HG03066 (cell line): ENCODE results near the gene PSMB11.
A peak's percentile ranks its signal among the peaks of the same experiment; 100 is the strongest.

Experiments
- ATAC-seq: cut with Tn5 transposase; IDR thresholded peaks from one replicate; pipeline ENCODE4 v1.9.1; 2021; ENCODE audit warnings: low read depth; ENCODE audit not compliant: unreplicated experiment

PSMB11 gene

DNA sequence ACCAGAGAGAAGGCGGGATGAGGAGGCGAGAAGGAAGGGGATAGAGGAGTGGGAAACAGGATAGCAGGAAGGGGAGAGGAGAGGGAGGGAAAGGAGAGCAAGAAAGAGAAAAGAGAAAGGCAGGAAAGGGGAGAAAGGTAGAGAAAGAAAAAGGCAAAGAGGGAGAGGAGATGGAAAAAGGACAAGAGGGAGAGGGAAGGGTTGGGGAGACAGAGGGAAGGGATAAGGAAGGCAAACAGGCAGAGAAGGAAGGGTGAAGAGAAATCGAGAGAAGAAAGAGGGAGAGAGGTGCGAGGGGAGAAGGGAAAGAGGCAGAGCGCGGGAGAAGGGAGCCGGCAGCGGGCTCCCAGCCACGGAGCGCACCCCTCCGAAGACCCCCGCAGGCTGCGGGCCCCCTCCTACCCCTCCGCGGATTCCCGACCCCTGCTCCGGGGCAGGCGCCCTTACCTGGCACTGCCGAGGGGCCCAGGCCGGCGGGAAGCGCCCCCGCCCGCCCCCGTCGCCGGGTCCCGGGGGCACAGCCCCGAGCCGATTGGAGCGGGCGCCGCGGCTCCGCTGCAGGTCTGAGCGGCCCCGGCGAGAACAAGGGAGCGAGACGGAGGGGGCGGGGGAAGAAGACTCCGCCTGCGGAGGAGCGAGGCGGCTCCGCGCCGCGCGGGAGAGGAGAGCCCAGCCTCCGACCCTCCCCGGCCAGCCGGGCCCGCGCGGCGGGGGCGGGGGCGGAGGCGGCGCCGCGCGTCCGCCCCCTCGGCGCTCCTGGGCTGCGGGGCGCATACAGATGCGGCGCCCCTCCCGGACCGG, 15.1 kb downstream of the PSMB11 start, which contains the start of gene CDH24:
TSS of gene CDH24 (minus strand) at position 565 of the 801 bp plus-strand sequence. CDS start 1,787 bp downstream, outside the sequence.
- ATAC-seq: peak; percentile 68

DNA sequence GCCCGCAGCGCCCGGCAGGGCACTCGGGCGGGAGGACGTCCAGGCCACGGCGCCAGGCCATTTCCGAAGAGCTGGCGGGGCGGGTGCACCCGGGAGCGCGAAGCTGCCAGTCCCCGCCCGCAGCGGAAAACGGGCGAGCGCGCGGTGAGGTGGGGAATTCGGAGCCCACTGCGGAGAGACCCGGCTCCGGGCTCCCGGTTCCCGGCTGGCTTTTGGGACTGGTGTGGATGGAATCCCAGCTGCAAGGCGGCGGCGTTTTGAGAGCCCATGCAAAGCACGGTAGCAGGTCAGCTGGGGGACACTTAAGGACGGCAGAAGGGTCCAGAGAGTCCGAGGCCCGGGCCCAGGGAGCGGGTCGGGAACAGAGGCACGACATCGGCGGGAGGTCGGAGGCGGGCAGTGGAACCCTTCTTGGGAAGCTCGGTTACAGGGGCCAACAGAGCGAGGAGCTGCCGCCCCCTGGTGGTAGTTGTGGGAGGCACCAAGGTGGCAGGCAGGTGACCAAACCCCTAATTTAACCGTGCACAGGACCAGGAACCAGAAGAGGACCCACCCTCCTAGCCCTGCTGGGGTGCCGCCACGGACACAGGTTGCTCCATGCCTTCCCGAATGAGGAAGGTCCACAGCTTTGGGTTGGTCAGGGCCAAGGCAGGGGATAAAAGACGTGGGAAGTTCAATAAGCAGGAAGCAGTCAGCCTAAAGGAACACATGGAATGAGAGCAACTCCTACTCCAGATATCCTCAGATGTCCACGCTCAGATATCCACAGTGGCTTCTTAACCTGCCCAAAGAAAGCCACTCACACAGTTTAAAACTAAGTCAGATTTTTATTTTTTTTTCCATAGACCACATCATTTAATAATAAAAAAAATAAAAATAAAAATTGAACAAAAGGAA, 16.0 kb downstream of the PSMB11 start:
- ATAC-seq: peak; percentile 56

DNA sequence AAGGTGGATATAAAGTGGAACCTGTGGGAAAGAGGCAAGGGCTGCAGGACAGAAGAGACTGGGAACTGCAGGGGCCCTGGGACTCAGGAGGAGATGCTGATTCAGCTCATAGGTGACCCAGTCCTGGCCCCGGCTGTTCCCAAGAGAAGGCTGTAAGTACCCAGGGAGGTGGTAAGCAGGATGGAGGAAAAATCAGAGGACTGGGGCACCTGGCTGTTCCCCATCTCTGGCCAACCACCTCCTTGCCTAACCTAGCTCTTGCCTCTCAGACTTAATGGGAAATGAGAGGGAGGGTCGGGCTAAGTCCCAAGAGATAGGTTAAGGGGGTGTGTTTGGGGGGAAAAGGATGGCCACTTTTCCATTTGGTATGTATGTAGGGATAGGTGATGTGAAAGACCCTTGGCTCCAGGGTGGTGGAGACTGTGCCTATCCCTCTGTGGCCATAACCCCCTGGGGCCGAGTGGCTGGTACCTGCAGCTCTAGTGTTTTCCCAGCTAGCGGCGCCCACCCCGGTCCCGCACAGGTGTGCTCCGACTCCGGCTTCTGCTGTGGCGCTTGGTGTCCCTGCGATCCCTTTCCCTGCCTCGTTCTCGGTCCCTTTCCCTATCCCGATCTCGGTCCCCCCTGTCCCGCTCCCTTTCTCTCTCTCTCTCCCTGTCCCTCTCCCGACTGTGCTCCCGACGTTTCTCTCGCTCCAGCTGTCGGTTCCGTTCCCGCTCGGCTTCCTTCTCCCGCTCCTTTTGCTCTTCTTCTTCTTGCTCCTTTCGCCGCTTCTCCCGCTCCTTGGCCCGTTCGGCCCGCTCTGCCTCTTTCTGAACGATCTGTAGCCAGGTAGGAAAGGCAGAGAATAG, 16.9 kb downstream of the PSMB11 start:
- no peak for ATAC-seq

DNA sequence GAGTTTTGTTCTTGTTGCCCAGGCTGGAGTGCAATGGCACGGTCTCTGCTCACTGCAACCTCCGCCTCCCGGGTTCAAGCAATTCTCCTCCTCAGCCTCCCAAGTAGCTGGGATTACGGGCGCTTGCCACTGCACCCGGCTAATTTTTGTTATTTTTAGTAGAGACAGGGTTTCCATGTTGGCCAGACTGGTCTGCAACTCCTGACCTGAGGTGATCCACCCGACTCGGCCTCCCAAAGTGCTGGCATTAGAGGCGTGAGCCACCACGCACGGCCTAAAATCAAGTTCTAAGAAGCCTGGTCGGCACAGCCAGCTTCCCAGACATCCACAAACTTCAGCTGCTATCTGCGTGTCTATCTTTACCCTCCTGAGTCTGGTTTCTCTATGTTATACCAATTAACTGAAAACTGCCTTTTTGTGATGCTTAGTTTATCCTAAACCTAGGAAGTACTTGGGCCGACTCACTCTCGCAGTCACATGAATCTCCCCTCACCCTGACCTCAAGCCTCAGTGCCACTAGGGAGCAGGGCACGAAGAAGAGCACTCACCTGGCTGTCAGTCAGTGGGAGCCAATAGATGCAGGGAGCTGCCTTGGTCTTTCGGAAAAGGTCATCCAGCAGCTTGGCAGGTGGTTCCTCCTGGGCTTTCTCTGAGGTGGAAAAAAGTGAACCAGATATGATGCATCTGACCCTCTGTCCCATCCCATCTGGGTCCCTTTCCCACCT, 18.7 kb downstream of the PSMB11 start:
- ATAC-seq: no peak

DNA sequence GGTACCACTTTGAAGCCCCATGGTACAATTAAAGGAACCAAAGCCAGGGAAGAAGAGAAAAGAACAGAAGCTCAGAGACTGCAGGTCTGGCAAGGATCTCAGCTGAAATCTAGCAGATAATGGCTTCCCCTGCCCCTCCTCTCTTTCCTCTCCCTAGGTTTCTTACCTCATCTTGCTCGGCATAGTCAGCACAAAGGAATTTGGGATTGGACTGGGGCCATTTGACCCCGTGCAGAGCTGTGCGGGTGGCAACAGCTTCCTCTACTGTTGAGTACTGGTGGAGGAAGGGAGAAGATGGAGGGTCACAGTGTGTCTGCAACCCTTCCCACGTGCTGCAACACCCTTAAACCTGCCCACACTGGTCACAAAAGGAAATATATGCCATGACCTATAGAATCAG, 20.0 kb downstream of the PSMB11 start:
- ATAC-seq: no peak

DNA sequence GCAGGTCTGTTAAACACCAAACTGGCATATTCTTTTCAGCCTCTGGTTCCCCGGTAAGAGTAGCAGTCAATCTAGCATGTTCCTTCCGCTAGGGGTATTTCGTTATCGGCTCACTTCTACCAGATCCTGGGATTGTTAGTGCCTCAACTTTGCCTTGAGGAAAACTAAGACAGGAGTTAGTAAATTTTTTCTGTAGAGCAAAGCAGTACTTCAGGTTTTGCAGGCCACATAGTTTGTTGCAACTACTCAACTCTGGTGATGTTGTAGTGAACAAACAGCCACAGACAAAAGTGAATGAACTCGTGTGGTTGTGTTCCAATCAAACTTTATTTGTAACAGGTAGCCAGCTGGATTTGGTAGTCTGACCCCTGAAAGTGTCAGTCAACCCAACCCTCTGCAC, 21.6 kb downstream of the PSMB11 start:
- ATAC-seq: no peak

DNA sequence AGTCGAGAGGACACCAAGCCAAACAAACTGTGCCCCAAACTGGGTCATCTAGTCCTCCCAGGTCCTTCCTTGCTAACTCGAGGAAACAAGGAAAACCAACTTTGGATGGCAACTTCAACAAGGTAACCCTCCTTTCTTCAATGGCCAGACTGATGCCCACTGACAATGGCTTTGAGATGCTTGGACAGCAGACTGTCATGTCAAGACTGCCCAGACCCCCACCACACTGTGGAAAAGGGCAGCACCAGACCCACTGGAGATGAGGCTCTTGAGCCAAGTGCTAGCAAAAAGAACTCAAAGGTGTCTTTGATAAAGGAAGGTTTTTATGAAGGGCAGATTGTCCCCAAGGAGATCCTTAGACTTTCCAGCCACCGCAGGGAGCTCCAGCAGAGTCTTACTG, 24.4 kb downstream of the PSMB11 start:
- ATAC-seq: no peak

DNA sequence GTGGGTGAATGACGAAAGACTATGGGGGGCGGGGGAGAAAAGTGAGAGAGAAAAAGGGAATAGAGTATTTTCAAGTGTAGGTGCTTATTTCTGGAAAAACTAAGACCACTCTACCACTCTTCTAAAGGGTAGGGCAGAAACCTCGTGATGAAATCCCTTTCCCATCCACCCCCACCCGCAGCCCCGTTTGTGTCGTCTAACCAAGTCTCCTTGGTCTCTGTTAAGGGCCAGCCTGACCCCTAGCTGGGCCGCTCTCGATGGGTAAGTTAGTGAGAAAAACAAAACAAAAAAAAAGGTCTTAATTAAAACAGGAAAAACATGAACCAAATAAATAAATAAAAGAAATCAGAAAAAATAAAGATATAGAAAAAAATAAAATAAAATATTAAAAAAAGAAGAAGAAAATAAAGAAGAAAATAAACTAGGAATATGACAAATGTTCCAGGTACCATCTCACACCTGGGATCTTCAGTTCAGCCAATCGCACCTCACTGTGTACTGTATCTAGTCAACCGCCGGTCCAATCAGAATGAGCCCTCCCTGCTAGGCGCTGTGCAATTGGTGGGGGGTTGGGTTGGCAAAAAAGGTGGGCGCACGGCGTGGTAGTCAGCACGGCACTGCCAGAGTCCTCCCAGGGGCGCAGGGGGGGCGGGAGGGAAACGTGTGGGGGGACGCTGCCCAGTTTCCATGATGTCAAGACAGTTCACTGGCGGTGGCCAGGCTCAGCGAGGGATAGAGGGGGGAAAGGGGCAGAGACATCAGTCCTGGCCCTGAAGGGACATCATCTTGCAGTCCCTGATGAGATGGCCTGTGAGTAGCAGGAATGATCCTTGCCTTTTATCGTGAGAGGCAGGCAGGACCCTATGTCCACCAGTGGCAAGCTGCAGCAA, 25.1 kb downstream of the PSMB11 start:
- ATAC-seq: no peak

DNA sequence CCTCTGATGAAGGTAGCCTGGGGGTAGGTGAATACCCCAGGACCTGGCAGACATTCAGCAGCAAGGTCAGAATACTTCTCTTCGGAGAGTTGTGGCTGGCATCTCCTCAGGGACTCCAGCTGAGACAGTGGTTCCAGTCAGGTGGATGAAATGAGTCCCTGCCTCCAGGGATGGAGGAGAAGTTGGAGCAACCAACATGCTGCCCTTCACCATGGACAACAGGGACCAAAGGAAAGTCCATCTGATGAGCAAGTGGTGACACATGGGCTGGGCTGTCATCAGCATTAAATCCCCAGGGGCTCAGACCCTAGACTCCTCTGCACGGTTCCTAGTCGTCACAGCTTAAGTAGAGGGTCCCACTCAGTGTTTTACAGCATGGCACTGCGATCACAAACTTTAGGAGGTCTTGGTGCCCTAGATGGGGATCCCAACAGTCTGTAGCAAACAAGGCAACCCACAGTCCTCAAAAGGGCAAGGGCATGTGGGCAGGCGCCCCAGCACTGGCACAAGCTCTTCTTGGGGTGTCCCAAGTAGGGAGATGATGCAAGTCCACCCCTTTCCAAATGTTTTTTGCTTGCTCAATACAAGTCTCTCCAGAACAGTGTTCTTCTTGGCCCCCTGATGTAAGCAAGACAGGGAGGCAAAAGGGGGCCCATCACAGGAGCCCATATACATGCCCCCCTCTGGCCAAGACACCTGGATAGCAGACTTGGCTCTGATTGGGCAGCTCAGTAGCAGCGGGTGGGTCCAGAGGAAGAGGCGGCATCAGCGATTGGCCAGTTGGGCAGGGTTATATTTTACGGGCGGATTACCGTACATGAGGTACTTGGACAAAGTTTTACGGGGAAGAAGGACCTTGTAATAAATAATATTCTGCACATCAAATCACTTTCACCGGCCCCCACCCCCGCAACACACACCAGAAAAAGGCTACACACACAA, 26.1 kb downstream of the PSMB11 start:
- no peak for ATAC-seq

DNA sequence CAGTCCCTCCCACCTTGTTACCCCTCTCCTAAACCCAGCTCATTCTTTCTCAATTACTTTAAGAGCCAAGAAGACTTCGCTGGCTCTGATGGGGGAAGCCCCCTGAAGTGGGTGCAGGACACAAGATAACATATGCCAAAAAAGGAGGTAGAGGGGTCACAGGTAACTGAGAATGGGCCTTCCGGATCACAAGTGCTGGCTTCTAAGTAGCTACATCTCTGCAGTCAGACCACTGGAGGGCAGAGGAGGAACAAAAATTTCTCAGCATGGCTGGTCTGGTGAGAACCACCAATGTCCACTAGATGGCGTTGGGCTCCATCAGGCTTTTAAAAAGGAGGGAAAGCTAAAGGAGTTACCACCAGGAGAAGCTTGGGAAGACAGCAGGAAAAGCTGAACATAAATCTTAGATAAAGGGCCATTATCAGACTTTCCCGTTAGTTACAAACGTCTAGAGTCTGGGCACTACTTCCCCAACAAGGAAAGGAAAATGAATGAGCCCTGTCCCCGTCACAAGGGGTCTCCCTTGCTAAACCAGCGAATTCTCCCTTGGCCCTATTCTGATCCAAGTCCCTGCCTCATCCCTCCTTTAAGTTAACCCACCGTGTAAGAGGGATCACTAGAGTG, 26.9 kb downstream of the PSMB11 start:
- ATAC-seq: peak; percentile 61

DNA sequence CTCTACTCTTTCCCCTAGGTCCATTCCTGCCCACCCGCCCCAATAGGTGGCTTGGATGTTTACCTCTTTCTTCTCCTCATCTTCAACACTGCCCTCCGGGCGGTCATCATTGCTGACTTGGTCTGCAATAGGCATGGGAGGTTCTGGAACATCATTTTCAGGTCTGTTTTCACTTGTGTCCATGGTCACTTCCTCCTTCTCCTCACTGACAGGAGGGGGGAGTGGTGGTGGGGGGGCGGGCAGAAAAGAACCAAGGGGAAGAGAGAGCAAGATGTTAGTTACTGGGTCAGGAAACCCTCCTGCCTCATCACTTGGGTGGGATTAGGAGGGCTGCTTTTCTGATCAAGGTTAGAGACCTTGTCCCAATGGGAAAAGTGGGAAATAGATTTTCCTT, 27.4 kb downstream of the PSMB11 start:
- ATAC-seq: no peak

DNA sequence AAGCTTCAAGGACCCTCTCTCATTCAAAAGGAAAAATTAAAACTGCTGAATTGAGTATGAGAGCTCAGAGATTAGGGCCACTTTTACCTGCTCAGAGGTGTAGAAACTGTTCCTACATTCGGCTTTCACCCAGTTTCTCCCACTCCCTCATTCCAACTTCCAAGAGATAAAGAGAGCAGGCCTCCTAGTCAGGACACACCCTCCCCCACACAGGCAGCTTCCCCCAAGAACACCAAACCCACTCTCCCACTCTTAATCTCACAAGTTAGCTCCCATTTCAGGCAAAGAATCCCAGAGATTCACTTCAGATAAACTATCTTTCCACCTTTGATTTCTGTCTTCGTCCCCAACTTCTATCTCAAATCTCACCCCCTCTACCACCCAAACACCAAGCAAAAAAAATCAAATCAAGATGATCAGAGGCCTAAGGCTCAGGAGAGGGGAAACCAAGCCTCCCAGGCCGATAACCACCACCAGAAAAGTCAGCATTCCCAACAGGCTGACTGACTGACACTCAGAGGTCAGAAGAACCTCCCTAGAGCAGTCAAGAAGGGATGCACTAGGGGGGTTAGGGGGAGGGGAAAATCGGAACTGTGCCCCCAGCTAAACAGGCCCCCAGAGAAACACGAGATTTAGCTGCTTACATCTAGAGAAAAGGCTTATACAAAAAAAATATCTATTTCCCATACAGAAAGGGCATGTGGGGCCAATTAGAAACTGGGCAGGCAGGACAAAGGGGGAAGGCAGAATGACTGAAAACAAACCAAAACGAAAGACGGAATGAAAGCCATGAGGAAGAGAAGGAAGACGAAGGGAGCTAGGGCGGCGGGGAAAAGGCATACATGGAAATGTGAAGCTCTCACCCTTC, 28.5 kb downstream of the PSMB11 start:
- ATAC-seq: no peak

DNA sequence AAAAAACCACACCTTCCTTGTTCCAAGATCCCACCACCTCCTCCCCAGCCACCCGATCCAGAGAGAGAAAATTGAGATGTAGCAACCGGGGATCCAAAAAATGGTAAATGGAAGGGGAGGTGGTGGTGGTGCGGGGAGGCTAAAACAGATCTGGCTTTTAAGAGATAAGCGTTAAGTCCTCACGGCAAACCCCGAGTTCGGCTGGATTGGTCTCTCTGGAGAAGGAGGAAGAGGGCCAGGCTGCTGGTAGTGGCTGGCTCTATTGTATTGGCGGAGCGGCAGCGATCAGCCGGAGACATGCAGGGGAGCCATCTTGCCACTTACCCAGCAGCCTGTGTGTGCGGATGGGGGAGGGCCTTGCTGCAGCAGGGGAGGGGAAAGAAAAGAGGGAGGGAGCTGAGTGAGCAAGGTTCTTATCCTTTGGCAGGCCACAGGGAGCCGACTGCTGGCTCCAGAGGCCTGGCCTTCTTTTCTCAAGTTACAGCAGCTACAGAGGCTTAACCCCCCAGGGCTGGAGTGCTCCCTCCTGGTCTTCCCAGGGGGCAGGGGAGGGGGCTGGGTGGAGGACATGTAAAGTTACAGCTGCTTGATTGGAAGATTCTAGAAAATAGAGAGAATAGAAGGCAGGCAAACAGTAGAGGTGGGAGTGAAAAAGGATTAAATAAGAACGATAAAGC, 29.4 kb downstream of the PSMB11 start:
- ATAC-seq: peak; percentile 80

DNA sequence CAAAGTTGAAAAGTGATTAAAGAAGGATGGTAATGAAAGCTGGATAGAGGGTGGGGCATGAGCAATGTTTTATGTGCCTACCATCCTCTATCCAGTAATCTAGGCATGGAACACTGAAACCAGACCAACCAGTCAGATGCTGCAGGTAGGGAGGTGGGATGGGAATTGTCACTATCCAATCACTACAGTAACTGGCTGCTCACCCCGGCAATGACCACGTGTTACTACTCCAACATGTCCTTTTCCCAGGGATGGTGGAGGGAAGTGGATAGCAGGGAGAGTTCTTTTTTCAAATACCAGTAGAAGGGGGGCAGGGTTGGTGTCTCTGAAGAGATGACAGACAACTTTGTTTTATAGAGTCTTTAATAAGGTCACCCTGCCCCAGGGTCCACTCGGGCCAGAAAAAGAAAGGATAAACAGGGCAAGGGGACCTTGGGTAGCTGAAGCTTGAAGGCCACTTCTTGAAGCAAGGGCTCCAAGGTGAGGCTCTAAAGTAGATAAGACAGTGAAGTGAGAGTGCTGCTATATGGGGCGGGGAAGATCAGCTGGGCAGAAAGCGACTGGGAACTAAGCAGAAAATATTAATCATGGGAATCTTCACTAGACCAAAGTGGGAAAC, 30.0 kb downstream of the PSMB11 start:
- no peak for ATAC-seq

DNA sequence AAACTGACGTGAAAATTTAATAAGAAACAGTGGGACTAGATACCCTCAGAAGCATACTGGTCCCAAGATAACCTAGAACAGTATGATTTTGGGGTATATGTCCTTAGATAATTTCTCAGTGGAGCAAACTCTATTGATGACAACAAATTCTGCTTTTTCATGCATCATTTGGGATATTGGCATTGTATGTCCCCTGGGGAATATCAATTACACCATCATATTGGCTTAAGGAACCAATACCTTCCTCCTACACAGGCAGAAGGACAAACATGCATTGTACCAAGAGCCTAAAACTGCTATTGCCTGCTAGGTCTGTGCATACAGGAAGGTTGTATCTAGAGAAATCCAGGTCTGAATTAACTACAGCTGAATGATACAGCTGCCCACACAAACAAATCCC, 32.9 kb downstream of the PSMB11 start:
- no peak for ATAC-seq
